GM19351 (cell line): ENCODE results near the gene SIPA1L2.

ENCODE experiments used
- ATAC-seq: cut with Tn5 transposase; IDR thresholded peaks from one replicate; pipeline ENCODE4 v1.9.1; 2021; ENCODE audit warnings: mild to moderate bottlenecking, moderate library complexity; ENCODE audit not compliant: unreplicated experiment

Gene SIPA1L2

GRCh38 chr1:232650418-232650817 lies 20.5 kb upstream of the SIPA1L2 start:
- ATAC-seq = no peak

DNA sequence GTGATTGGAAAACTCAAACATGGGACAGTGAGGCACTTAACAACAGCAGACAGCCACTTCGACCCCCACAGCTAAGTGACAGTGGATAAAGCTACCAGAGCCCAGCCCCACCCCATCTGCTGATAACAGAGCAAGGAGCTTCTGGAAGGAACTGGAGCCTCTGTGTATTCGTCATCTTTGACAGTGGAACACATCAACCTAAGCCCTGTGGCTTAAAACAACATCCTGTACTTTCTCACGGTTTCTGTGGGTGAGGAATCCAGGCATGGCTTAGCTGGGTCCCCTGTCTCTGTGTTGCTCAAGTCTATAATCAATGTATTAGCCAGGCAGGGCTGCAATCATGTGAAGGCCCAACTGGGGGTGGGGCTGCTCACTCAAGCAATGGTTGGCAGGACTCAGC lies 18.4 kb upstream of the SIPA1L2 start:
- ATAC-seq = no peak

GRCh38 chr1:232644209-232644608 lies 14.3 kb upstream of the SIPA1L2 start:
- no peak for ATAC-seq

DNA sequence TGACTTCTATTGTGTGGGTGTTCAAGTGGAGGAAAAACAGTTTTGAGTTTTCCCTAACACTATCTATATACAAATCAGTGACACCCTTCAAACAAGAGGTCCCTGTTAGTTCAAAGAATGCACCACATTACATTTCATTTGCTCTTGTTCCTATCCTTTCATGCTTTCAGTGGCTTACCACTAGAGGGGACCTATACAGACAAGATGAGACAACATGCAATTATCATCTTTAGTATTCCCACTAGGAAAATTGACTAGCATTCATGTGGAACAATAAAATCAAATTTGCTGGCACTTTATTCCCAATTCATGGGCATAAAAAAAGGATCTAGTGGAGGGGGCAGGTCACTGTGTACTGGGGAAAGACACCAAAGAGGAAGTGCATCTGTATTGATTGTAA lies 13.3 kb upstream of the SIPA1L2 start:
- ATAC-seq = no peak

DNA sequence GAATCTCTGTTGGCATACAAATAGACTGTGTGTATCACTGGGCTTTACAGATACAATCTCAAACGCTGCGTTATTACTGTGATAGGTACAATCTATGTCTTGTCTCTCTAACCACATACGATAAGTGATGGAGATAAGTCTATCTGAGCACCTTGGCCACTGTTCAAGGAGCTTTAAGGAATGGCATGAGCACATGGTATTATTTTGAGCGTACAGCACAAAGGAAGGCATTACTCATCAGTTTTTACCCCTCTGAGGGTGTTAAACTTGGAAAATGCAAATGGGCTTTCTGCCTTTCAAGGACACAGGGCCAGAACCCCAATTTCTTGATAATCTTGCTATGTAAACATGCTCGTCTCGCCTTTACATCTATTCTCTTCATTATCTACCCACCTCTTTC lies 11.6 kb upstream of the SIPA1L2 start:
- ATAC-seq = no peak

- ATAC-seq = no peak
Observed at GRCh38 chr1:232636799-232637198, 6.9 kb upstream of the SIPA1L2 start.

GRCh38 chr1:232635778-232636356 lies 5.9 kb upstream of the SIPA1L2 start:
- ATAC-seq = peak; percentile 88

DNA sequence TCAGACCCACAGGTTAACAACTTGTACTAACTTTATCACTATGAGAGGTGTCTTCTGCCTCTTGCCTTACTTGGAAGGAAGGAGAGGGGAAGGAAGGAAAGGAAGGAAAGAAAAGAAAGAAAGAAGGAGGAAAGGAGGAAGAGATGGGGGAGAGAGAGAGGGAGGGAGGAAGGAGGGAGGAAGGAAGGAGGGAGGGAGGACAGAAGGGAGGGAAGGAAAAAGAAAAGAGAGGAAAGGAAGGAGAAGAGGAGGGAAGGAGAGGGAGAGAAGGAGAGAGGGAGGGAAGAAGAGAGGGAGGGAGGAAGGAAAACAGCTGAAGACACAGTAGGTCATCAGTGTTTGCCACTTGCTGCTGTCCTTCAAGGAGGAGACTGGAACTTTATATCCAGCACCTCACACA lies 5.3 kb upstream of the SIPA1L2 start:
- ATAC-seq = no peak

- ATAC-seq = no peak
Observed at GRCh38 chr1:232634096-232634495, 4.2 kb upstream of the SIPA1L2 start.

GRCh38 chr1:232630894-232631195 lies 912 bp upstream of the SIPA1L2 start:
- ATAC-seq = no peak

- ATAC-seq = peak; percentile 37
Observed at GRCh38 chr1:232629250-232630046, 485 bp downstream of the SIPA1L2 start.

DNA sequence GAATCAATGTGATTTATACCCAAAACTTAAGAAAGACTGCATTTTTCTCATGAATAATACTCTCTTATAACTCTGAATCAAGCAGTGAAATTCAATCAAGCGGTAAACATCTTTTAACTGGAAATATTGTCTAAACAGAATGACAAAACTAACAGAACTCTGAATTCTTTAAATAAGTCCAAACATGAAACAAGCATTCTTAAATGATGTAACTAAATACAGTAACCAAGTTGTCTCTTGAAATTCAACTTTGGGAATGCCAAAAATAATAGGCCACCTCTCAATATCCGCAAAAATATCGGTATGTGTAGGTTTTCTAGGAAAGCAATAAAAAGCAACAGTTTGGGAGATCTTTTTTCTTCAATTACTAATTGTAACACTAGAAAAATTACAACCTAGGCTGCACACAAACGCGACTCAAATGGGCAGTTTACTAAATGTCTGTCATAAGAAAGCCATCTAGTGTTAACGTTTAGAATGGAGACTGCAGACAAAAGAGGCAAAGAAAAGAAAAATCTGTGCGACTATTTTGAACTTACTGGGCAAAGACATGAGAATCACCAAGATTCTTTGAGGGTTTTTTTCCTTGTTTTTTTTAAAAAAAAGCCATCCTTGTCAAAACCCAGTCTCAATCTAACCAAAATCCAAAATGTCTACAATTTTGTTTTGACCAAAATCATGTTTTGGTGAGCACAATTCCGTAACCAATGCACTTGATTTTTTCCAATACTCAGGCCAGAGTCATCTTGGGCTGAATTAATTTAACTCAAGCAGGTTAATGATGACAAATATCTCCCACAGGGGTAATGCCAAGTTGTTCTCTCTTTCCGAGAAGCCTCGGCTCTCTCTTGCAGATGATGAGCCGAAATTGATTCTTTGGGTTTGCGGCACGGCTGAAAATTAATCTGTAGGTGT lies 1.3 kb downstream of the SIPA1L2 start:
- no peak for ATAC-seq

GRCh38 chr1:232627645-232628334 lies 2.1 kb downstream of the SIPA1L2 start:
- no peak for ATAC-seq

GRCh38 chr1:232627171-232627570 lies 2.8 kb downstream of the SIPA1L2 start:
- no peak for ATAC-seq

GRCh38 chr1:232626452-232626851 lies 3.5 kb downstream of the SIPA1L2 start:
- ATAC-seq = no peak

- no peak for ATAC-seq
Observed at GRCh38 chr1:232625319-232625868, 4.5 kb downstream of the SIPA1L2 start.

GRCh38 chr1:232624546-232625281 lies 5.2 kb downstream of the SIPA1L2 start:
- ATAC-seq = no peak

DNA sequence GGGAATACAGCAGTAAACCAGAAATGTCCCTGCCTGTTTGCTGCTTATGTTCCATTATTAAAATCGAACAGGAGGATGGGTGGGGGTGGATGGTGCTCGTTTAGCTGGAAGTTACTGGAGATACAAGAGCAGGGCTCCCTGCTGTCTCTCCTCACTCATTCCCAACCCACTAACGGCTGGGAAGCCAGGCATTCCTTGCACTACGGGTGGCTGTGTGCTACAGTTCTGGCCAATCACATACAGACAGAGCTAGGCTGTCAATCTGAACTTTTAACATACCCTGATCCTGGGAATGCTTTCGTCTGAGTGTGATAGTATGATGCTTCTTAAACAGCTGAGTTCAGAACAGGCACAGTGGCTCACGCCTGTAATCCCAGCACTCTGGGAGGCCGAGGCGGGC lies 7.0 kb downstream of the SIPA1L2 start:
- ATAC-seq = no peak

GRCh38 chr1:232622378-232622777 lies 7.6 kb downstream of the SIPA1L2 start:
- ATAC-seq = no peak

- ATAC-seq = no peak
Observed at GRCh38 chr1:232621050-232621449, 8.9 kb downstream of the SIPA1L2 start.
